Daoy (cell line): Measurements from ENCODE around the gene AKR1C2. TPM values are rescaled to one million over a fixed set of nuclear protein-coding genes. Genes with fewer than 3 reads are reported as not detected.
"Not testable (repeated sequence)": the region's sequence is repeated elsewhere in the genome, so short reads cannot be mapped to it uniquely, and the experiment has no call there.

Source experiments
- DNase-seq: peaks from one replicate; pipeline ENCODE4 v3.0.0-alpha.2; 2015; ENCODE audit warnings: low read depth
- total RNA-seq: library from RNA; depleted of rRNA; stranded (reverse); fragments of >200 nt; shearing (Covaris generic); gene quantifications from 2 replicates; pipeline ENCODE4 v1.2.3, GENCODE V29; 2014; rRNA removed

Gene AKR1C2
- 1.4 and 1.9 TPM in 2 replicates for total RNA-seq

DNA sequence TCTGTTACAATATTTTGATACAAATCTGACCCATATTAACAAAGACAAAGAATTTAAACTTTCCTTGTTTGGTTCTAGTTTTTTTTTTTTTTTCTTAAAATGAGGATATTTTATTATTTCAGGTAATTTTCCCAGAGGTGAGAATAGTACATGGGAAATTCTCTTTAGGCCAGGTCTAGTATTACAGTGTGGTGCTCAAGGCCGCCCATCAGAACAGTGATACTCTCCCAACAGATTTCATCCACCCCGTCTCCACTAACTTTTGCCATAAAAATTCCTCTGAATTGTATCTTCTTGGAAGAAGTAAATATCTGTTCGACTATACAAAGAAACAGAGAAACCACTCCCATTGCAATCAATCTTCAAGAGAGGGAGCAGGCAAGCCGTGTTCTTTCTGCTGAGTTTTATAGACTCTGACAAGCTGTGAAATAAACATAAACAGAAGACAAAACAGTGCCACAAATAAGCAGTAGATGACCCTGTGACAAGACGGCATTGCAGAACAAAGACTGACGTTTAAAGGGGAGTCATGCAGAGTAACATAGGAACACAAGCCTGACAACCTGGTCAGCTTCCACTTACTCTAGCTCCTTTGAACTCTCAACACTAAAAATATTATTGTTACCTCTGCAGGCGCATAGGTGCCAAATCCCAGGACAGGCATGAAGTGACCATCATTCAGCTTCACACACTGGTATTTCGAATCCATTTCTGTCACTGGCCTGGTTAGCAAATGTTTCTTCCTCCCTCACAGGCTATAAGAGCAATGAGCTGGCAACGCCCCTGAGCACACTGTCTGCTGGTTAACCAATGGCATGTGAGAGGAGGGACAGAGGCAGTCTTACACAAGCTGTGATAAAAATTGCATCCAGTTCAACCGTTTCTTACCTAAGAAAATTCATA lies at the start of gene AKR1C2:
AKR1C2 (minus strand) TSS at position 731 of the 903 bp plus-strand sequence; CDS start at position 709, 22 bp downstream.
- not testable (repeated sequence) for DNase-seq

DNA sequence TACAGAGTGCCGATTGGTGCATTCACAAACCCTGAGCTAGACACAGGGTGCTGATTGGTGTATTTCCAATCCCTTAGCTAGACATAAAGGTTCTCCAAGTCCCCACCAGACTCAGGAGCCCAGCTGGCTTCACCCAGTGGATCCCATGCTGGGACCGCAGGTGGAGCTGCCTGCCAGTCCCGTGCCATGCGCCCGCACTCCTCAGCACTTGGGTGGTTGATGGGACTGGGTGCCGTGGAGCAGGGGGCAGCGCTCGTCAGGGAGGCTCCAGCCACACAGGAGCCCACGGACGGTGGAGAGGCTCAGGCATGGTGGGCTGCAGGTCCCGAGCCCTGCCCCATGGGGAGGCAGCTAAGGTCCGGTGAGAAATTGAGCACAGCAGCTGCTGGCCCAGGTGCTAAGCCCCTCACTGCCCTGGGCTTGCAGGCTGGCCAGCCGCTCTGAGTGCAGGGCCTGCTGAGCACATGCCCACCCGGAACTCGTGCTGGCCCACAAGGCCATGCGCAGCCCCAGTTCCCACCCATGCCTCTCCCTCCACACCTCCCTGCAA lies 49.4 kb upstream of the AKR1C2 start:
- not testable (repeated sequence) for DNase-seq

DNA sequence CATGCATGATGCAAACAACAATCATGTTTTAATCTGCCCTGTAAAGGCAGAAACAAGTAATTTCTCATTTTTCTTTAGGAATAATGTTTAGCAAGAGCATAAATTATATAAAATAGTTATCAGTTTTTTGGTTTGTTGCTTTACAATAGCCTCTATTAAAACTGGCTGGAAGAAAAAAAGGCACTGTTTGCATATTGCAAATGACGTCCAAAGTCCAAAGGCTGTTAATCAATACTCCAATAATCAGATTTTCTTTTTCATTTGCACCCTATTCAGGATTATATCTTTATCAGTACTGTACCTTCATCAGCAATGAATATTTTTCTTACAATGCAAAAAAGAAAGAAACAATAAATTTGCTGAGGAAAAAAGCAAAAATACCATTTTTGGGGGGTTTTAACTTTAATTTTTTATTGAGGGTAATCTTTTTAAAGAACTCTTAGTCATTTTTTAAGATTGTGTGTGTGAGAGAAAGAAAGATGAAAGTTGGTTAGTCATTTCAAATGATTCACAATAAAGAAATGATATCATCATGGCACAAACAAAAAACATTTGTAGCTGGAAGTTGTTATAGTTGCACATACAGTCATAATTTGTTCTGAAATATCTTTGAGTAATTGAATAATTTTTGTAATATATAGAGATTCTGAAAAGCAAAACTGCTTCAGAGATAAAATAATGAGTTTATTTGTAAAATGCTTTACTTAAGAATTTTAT lies 44.4 kb upstream of the AKR1C2 start:
- DNase-seq, result no peak

DNA sequence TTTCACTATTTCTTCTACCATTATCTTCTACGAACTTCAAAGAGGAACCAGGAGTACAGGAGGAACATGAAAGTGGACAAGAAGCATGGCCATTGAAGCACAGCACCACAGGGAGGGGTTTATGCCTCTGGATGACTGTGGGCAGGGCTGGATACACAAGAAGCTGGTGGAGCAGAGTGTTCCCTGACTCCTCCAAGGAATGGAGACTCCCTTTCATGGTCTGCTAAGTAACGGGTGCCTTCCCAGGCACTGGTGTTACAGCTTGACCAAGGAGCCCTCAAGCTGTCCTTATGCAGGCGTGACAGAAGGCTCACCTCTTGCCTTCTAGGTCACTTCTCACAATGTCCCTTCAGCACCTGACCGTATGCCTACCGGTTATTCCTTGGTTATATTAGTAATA lies 43.4 kb upstream of the AKR1C2 start:
- not testable (repeated sequence) for DNase-seq

DNA sequence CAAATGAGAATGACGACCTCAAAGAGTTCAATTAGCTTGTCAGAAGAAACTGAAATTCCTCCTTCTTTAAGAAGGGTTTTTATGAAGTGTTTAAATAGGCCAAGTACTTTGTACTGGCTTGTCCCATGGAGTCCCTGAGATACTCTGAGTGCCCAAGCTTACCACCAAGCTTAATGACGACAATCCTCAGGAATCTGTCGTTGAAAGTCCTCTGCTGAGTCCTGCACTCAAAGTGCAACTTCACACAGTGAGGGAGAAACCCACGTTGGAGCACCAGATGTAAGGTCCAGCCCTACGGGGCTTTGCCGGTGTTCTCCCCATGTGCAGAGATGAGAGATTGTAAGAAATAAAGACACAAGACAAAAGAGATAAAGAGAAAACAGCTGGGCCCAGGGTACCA lies 42.8 kb upstream of the AKR1C2 start:
- no peak for DNase-seq

DNA sequence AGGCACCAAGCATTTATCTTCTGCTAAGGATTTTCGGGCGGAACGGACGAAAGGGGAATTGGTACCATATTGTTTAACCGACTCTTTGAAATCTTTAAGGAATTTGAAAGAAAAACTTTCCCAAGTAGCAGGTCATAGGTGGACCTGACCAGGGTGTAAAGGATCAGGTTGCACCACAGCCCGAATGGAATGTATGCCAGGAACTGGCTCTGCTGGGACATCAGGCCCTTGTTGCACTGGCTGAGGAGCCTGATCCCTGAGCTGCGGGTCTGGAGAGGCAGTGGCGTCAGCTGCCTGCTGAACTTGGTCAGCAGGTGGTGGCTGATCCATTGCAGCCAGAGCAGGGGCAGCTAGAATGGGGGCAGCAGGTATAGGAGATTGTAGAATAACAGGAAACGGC lies 41.4 kb upstream of the AKR1C2 start:
- DNase-seq, result no peak

DNA sequence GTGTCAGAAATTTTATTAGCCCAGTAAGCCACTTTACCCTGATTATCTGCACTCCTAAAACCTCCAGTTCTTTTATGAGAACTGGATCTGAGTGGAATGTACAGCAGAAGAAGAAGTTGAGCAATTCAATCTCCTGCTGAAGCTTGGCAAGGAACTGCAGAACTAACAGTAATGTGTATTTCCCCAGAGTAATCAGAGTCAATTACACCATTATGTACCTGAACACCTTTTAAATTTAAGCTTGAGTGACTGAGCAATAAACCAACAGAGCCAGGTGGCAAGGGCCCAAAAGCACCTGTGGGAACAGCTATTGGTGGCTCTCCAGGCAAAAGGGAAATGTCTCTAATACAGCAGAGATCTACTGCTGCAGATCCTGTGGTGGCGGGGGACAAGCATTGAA lies 40.1 kb upstream of the AKR1C2 start:
- DNase-seq, result no peak

DNA sequence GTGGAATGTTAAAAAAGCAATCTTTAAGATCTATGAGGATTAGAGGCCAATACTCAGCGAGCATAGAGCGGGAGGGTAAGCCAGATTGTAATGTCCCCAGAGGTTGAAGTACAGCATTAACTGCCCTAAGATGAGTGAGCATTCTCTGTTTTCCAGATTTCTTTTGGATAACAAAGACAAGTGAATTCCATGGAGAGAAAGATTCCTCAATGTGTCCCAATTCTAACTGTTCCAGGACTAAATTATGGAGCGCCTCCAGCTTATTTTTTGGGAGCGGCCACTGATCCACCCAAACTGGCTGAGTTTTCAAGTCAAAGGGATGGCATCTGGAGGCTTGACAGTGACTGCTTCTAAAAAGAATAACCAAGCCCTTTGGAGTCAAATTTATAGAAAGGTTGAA lies 39.3 kb upstream of the AKR1C2 start:
- no peak for DNase-seq

DNA sequence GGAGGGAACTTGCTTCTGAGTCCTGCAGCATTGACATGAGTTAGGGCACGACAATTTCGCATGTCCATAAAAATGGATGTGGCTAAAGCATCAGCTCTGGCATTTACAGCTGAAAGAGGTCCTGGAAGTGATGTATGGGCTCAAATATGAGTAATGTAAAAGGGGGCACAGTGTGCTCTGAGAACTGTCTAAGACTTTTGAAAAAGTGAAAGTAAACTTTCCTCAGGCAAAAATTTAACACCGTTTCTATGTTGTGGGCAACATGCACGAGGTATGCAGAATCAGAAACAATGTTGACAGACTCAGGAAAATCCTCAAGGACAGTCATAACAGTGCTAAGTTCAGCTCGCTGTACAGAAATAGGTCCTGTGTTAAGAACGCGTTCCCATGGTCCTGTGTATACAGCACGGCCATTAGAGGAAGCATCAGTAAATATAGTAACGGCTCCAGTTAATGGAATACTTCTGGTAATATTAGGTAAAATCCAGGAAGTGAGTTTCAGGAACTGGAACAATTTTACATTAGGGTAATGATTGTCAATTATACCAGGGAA lies 37.9 kb upstream of the AKR1C2 start:
- no peak for DNase-seq

DNA sequence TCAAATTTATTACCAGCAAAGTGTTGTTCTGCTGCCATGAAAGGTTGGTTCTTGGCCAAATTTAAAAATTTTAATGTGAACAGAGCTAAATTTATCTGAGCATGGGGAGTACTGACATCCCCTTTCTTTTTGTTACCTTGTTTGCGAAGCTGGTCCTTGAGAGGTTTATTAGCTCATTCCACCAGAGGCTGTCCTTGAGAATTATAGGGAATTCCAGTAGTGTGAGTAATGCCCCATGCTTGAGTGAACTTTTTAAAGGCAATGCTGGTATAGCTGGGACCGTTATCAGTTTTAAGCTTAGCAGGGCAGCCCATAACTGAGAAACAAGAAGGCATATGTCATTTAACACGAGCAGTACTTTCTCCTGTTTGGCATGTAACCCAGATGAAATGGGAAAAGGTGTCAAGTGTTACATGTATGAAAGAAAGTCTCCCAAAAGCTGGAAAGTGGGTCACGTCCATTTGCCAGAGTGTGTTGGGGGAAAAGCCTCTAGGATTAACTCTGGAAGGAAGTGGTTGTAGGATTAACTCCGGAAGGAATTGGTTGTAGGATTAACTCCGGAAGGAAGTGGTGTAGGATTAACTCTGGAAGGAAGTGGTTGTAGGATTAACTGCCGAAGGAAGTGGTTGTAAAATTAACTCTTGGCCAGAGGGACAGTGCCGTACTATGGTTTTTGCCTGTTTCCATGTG lies 37.3 kb upstream of the AKR1C2 start:
- DNase-seq, result no peak

DNA sequence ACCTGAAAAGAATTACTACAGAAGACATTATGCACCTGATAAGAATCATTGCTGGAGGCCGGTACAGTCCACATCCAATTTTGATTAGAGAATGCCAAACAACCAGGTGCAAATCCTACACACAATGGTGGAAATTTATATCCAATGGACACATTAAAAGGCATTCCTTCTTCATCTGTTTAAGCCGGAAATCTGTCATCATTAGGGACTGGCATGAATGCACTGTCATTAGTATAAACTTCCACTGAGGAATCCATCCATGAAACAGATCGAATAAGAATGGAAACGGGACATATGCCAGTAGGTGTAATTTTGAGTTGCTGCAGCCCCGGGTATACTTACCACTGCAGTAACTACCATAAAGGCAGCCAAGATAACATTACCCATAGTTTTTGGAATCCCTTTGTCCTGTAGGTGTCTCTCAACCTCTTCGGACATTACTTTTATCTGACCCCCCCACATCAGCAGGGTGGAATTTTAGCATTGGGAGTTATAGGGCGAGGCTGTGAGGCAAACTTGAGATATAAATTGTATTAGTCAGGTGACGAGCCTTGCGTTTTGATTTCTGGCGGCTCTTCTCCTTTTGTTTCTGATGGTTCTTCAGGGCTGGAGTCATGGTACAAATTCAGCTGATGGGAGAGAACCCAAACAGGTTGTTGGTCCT lies 36.5 kb upstream of the AKR1C2 start:
- no peak for DNase-seq

DNA sequence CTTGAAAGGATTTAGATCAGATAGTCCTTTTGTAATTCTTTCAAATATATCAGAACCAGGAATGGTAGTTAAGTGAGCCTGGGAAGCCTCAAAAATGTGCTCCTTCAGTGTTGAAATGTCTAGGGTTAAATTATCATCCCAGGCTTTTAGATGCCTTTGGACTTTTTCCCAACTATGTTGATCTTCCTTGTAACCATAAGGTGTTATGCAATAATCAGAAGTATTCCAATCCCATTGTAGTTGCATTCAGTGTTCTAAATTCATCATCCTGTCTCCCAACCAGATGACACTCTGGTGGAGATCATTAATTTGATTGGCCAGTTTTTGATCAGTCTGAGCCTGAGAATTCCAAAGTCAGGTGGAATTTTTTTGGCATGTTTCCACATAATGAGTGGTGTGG lies 35.1 kb upstream of the AKR1C2 start:
- no peak for DNase-seq

DNA sequence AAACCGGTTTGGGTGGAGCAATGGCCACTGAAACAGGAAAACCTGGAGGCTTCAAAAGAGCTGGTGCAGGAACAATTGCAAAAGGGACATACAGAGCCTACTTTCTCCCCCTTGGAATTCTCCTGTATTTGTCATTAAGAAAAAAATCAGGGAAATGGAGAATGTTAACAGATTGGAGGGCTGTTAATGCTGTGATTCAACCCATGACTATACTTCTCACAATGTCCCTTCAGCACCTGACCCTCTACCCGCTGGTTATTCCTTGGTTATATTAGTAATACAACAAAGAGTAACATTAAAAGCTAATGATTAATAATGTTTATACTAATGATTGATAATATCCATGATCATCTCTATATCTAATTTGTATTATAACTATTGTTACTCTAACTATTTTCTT lies 34.4 kb upstream of the AKR1C2 start:
- no peak for DNase-seq

DNA sequence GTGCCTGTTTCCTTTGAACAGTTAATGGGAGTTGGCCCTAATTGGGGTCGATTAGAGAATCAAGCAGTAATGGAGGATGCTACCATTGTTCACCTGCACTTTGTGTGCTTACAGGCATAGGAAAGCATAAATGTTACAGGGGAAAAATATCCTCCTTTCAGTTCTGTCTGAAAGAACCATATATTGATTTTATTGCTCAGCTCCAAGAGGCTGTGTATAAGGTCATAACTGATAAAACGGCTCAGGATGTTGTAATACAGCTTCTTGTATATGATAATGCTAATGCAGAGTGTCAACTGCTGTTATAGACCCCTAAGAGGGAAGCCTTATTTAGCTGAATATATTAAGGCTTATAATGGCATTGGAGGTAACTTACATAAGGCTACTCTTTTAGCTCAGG lies 32.9 kb upstream of the AKR1C2 start:
- DNase-seq, result no peak

DNA sequence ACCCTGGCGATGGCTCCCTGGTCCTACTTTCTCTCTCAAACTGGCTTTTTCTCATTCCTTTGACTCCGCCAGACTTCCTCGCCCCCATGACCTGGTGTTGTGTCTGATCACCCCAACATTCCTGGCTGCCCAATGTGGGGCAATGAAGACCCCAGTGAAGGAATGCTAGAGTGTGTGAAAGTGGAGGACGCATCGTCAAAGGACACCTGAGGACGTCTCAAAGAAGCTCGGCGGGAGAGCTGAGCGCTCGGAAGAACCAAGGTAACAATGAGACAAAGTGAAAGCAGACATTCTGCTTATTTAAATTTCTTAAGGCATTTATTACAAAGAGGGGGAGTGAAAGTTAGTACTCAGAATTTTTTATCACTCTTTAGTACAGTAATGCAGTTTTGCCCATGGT lies 31.7 kb upstream of the AKR1C2 start:
- no peak for DNase-seq

DNA sequence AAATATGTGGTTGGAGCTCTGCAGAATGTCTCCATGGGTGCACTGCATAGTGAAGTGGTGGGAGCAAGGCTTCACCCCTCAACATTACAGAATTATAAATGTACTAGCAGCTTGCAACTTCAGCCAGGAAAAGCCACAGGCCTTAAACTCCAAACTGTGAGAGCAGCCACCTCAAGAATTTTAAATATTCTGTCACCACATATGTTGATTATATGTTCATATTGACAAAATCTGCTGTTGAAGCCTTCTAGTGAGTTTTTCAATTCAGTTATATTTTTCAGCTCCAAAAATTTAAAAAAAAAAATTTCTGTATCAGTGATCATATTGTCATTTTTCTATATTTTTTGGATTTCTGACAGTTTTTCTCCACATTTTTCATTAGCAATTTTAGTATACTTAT lies 30.9 kb upstream of the AKR1C2 start:
- no peak for DNase-seq

DNA sequence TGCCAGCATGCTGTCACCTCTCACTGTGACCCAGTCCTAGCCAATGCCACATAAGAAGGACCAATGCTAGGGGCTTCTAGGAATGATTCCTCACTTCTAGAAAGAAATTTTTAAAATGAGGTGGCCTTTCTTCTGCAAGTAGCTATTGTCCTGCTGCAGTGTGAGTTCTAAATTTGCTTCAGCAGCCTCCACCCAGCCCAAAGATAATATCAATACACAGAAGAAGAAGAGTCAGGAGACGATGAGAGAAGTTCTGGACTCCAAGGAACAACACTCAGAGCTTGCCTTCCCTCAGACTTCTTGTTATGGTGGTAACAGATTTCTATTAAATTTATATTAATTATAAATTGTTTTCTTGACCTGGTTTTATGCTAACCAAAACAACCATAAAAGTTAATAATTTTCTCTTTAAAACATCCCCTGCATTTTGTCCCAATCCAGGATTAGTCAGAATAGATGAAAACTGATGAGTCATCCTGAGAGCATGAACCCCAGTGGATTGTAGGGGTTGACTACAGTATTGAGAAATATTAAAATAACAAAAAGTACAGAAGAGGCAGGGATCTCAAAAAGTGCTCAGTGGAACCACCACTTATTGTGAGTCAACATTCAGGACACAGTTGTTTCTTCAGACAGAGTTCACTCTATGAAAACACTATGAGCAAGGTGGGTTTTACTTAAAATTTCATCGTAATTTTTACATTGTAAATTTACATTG lies 29.6 kb upstream of the AKR1C2 start:
- no peak for DNase-seq

DNA sequence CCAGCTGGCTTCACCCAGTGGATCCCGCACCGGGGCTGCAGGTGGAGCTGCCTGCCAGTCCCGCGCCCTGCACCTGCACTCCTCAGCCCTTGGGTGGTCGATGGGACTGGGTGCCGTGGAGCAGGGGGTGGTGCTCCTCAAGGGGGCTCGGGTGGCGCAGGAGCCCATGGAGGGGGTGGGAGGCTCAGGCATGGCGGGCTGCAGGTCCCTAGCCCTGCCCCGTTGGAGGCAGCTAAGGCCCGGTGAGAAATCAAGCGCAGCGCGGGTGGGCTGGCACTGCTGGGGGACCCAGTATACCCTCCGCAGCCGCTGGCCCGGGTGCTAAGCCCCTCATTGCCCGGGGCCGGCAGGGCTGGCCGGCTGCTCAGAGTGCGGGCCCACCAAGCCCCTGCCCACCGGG lies 28.8 kb upstream of the AKR1C2 start:
- DNase-seq, result not testable (repeated sequence)

DNA sequence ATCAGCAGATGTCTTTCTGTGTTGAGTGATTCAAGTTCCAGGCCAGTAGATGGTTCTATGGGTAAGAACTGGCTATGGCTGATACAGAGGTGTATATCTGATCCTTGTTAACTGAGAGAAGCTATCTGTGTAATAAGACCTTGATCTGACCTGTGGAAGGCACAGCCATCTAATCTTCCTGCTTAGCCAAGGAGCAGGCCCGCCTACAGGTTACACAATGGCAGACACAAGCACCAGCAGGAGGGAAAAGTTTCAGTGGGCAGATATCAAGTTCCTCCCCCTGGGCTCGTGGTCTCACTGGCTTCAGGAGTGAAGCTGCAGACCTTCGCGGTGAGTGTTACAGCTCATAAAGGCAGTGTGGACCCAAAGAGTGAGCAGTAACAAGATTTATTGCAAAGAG lies 27.9 kb upstream of the AKR1C2 start:
- DNase-seq, result not testable (repeated sequence)

DNA sequence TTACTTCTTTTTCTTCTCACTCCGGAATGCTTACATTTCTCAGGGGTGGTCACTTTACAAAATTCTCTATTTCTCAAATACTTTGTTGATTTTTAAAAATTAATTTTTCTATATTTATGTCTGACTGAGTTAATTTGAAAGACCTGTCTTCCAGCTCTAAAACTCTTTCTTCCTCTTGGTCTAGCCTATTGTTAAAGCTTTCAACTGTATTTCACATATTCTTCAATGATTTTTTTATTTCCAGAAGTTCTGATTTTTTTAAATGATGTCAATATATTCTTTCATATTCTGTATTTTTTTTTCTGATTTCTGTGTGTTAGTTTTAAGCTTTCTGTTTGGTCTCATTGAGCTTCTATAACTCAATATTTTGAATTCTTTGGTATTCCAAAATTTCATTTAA lies 27.3 kb upstream of the AKR1C2 start:
- no peak for DNase-seq

DNA sequence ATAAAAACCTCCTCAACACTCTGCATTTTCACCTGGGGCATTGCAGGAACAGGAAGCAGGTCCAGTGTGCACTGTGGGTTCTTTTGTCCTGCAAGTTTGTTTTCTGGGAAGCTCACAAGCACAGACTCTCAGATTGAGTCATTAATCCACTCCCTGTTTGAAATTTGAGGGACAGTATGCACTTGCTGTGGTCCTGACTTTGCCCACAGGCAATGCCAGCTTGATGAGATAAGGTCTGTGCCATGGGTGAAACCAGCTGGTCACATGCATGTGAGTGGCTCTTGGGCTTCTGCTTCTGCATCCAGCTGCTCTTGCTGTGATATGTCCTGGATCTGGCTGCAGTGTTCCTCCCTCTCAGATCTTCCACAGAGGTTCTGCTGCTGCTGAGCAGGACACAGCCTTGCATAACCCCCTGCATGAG lies 21.8 kb upstream of the AKR1C2 start:
- not testable (repeated sequence) for DNase-seq
